BE2C (cell line): ENCODE results near the gene STARD13.

Source experiments
- DNase-seq: peaks from one replicate; pipeline ENCODE4 v3.0.0-alpha.2; 2020
- H3K27me3 ChIP-seq: fragments of 250-450 bp; sonication (Bioruptor Pico); 2 replicates; pipeline ENCODE4 v1.5.1; 2020; ENCODE audit warnings: mild to moderate bottlenecking
- H3K36me3 ChIP-seq: fragments of 250-450 bp; sonication (Bioruptor Pico); 2 replicates; pipeline ENCODE4 v1.5.1; 2020; ENCODE audit warnings: mild to moderate bottlenecking
- H3K4me1 ChIP-seq: fragments of 250-450 bp; sonication (Bioruptor Pico); 2 replicates; pipeline ENCODE4 v1.5.1; 2020
- H3K4me3 ChIP-seq: 2 replicates; pipeline ENCODE4 v1.5.1; 2011; ENCODE audit warnings: low read depth, low read length
- H3K9me3 ChIP-seq: fragments of 250-450 bp; sonication (Bioruptor Pico); 2 replicates; pipeline ENCODE4 v1.5.1; 2020
- TF ChIP-seq, protein P1 (sequence below): IDR thresholded peaks from 2 replicates; pipeline ENCODE4 v1.5.1; 2012; ENCODE audit warnings: mild to moderate bottlenecking, low read depth, low read length

STARD13 gene

GRCh38 chr13:33235078-33235477, 50.5 kb downstream of the STARD13 start:
- TF ChIP-seq, protein P1, sequence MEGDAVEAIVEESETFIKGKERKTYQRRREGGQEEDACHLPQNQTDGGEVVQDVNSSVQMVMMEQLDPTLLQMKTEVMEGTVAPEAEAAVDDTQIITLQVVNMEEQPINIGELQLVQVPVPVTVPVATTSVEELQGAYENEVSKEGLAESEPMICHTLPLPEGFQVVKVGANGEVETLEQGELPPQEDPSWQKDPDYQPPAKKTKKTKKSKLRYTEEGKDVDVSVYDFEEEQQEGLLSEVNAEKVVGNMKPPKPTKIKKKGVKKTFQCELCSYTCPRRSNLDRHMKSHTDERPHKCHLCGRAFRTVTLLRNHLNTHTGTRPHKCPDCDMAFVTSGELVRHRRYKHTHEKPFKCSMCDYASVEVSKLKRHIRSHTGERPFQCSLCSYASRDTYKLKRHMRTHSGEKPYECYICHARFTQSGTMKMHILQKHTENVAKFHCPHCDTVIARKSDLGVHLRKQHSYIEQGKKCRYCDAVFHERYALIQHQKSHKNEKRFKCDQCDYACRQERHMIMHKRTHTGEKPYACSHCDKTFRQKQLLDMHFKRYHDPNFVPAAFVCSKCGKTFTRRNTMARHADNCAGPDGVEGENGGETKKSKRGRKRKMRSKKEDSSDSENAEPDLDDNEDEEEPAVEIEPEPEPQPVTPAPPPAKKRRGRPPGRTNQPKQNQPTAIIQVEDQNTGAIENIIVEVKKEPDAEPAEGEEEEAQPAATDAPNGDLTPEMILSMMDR, result no peak
- Histone ChIP-seq H3K36me3 (no peaks in the 10 kb centered on the region), H3K4me1 (peaks cover 6% of the 10 kb centered on the region), H3K9me3 (no peaks in the 10 kb centered on the region), H3K4me3 (no peak overlapping the region), H3K27me3 (no peaks in the 10 kb centered on the region)
- DNase-seq, result no peak

GRCh38 chr13:33233547-33233946, 52.0 kb downstream of the STARD13 start:
- H3K27me3 ChIP-seq, result no peaks in the 10 kb centered on the region
- H3K4me1 ChIP-seq, result peaks cover 21% of the 10 kb centered on the region
- H3K9me3 ChIP-seq, result no peaks in the 10 kb centered on the region
- DNase-seq, result no peak
- H3K36me3 ChIP-seq, result no peaks in the 10 kb centered on the region
- H3K4me3 ChIP-seq, result no peak overlapping the region
- TF ChIP-seq, protein P1, result no peak

- Histone ChIP-seq H3K36me3 (no peaks in the 10 kb centered on the region), H3K4me1 (peaks cover 22% of the 10 kb centered on the region), H3K9me3 (no peaks in the 10 kb centered on the region), H3K4me3 (no peak overlapping the region), H3K27me3 (no peaks in the 10 kb centered on the region)
- TF ChIP-seq, protein P1, result no peak
- DNase-seq, result no peak
Observed at GRCh38 chr13:33232883-33233282, 52.7 kb downstream of the STARD13 start.

DNA sequence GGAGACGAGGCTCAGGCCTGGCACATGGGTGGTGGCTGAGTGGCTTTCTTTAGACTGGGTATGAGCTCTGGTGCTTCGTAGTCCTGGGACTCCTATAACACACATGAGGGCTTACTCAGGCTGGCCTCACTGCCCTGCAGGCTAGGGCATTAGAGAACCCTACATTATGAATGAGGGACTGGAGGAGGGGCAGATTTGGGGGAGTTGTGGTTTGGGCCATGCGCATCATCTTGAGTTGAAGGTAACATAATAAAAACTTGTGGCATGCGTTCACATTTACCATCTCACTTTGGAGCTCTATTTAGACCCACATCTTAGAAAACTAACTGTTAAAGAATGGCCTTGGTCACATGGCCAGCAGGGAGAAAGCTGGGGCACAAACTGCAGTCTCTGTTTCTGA, 54.2 kb downstream of the STARD13 start:
- Histone ChIP-seq H3K4me3 (no peak overlapping the region), H3K36me3 (no peaks in the 10 kb centered on the region), H3K27me3 (no peaks in the 10 kb centered on the region), H3K9me3 (no peaks in the 10 kb centered on the region), H3K4me1 (peaks cover 22% of the 10 kb centered on the region)
- TF ChIP-seq, protein P1, result no peak
- no peak for DNase-seq

DNA sequence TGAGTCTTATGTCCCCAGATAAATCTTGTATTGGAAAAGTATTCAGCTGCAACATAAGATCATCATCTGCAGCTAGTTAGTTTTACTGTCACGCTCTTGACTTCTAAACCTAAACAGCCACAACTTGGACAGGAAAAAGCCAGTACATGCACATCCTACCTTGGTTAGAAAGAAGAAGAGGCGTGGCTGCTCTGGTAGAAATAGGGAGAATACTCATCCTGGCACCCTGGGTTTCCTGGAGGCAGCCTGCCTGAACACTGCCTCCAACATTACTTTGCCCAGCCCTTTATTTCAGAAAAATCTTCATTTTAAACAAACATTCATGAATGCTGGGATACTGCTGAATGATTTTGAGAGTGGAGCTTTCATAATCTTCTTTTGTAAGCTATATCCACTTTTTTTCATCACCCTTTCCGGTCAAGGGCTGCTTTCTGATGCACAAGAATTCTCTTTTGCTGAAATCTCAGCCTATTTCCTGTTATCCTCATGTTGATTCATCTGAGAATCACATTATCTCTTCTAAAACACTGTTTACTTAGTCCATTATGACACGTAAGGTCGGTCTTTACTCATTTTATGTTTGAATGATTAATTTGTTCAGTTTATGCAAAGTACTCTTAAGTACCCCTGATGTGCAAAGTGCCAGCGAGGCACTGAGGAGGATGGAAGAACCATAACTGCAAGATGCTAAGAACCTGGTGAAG, 55.2 kb downstream of the STARD13 start:
- Histone ChIP-seq H3K36me3 (no peaks in the 10 kb centered on the region), H3K4me1 (peaks cover 22% of the 10 kb centered on the region), H3K4me3 (no peak overlapping the region), H3K9me3 (no peaks in the 10 kb centered on the region), H3K27me3 (no peaks in the 10 kb centered on the region)
- no peak for DNase-seq
- TF ChIP-seq, protein P1, result no peak

DNA sequence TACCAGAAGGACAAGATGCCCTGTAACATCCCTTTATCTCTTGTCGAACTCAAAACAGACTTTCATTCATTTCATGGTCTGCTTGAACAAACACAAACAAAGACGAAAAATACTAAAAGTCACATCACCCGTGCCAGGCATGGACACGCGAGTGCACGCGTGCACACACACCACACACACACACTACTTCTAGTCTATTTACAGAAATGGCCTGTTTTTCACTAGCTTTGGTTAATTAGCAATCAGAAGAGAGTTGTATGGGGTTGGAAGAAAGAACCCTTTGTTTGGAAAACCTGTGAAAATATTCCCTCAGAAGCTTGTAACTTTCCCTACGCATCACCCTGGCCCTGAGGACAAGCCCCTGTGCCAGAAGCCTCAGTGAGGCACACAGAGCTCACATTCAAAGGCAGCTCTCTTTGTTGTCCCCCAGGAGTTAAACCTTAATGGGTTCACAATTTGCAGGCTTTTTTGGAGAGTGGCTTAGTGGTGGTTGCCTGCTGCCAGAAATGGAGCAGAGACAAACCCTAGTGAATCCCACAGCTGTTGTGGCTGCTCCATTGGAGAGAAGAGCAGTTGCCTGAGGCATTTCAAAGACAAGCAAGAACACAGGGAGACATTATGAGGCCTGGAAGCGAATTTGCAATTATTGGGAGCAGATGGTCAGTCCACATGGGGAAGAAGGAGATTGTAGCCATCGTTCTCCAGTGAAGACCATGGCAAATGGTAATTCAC, 55.9 kb downstream of the STARD13 start:
- H3K27me3 ChIP-seq, result no peaks in the 10 kb centered on the region
- peaks cover 22% of the 10 kb centered on the region for H3K4me1 ChIP-seq
- DNase-seq, result peak; percentile 66
- no peak overlapping the region for H3K4me3 ChIP-seq
- H3K36me3 ChIP-seq, result no peaks in the 10 kb centered on the region
- TF ChIP-seq, protein P1, result no peak
- H3K9me3 ChIP-seq, result no peaks in the 10 kb centered on the region
